IMR-90 (cell line): ENCODE measurements around the gene TSGA10. TPM values are rescaled to one million over a fixed set of nuclear protein-coding genes. Genes with fewer than 3 reads are reported as not detected.

ENCODE experiments used
- ATAC-seq: fragments of 200-7000 bp; cut with Tn5 transposase; 2 replicates; pipeline ENCODE4 v1.9.1; 2020; ENCODE audit warnings: low read depth, mild to moderate bottlenecking, moderate library complexity
- BruUV-seq: library from RNA; stranded (reverse); fragments of 400-500 nt; replicated peaks from 2 replicates; lab custom pipeline; 2021; lab: Mats Ljungman, UMichigan
- CTCF ChIA-PET: fragments of 300-600 bp; formaldehyde crosslinking; extraction: SDS; loops from one replicate; lab custom pipeline; 2021; ENCODE audit warnings: antibody characterized with exemption; lab: Yijun Ruan, JAX
- POLR2A ChIA-PET: fragments of 300-600 bp; sonication (Branson Sonifier 250); formaldehyde crosslinking; loops from one replicate; lab custom pipeline; 2022; ENCODE audit warnings: antibody characterized with exemption; ENCODE audit not compliant: unreplicated experiment; lab: Charles Lee
- DNase-seq: peaks from one replicate; pipeline ENCODE4 v3.0.0; 2013
- H2AFZ ChIP-seq: replicated peaks from 2 replicates; pipeline ENCODE3; 2013; ENCODE audit warnings: low read length, mild to moderate bottlenecking; ENCODE audit not compliant: poor library complexity
- H2AK5ac ChIP-seq: 2 replicates; pipeline ENCODE4 v1.6.1; 2013; ENCODE audit warnings: low read depth, low read length, inconsistent platforms
- H2AK9ac ChIP-seq: replicated peaks from 2 replicates; pipeline ENCODE3; 2013; ENCODE audit warnings: mild to moderate bottlenecking, low read depth, low read length, moderate library complexity; ENCODE audit not compliant: poor library complexity
- H2BK120ac ChIP-seq: 2 replicates; pipeline ENCODE4 v1.6.1; 2013; ENCODE audit warnings: low read depth, low read length, inconsistent platforms
- H2BK15ac ChIP-seq: 3 replicates; pipeline ENCODE4 v1.6.1; 2013; ENCODE audit warnings: low read depth, low read length, inconsistent platforms
- H2BK20ac ChIP-seq: 2 replicates; pipeline ENCODE4 v1.6.1; 2013; ENCODE audit warnings: low read depth, mild to moderate bottlenecking, inconsistent platforms, low read length, moderate library complexity
- H2BK5ac ChIP-seq: 2 replicates; pipeline ENCODE4 v1.6.1; 2013; ENCODE audit warnings: mild to moderate bottlenecking, low read depth, low read length, inconsistent platforms; ENCODE audit not compliant: poor library complexity, severe bottlenecking
- H3K14ac ChIP-seq: replicated peaks from 2 replicates; pipeline ENCODE4 v1.6.1; 2013; ENCODE audit warnings: low read depth, low read length, inconsistent platforms
- H3K18ac ChIP-seq: 2 replicates; pipeline ENCODE4 v1.6.1; 2013; ENCODE audit warnings: low read depth, low read length, control low read depth
- H3K23ac ChIP-seq: 2 replicates; pipeline ENCODE4 v1.6.1; 2013; ENCODE audit warnings: low read depth, low read length, inconsistent platforms
- H3K27ac ChIP-seq: 2 replicates; pipeline ENCODE4 v1.5.1; 2013; ENCODE audit warnings: mild to moderate bottlenecking, control low read depth, low read length; ENCODE audit not compliant: insufficient read depth
- H3K27me3 ChIP-seq: 2 replicates; pipeline ENCODE4 v1.6.1; 2013; ENCODE audit warnings: low read length; ENCODE audit not compliant: control insufficient read depth, insufficient read depth
- H3K36me3 ChIP-seq: 2 replicates; pipeline ENCODE4 v1.6.1; 2013; ENCODE audit warnings: low read length, mixed read lengths; ENCODE audit not compliant: control insufficient read depth, insufficient read depth
- H3K4ac ChIP-seq: 2 replicates; pipeline ENCODE4 v1.6.1; 2013; ENCODE audit warnings: low read depth, low read length, inconsistent platforms
- H3K4me1 ChIP-seq: 2 replicates; pipeline ENCODE4 v1.6.1; 2013; ENCODE audit warnings: low read length, mixed read lengths; ENCODE audit not compliant: control insufficient read depth, insufficient read depth
- H3K4me2 ChIP-seq: 2 replicates; pipeline ENCODE4 v1.6.1; 2013; ENCODE audit warnings: low read depth, mild to moderate bottlenecking, control low read depth, low read length, moderate library complexity
- H3K4me3 ChIP-seq: 2 replicates; pipeline ENCODE4 v1.5.1; 2013; ENCODE audit warnings: low read depth, mild to moderate bottlenecking, control low read depth, low read length, moderate library complexity; ENCODE audit not compliant: insufficient read depth
- H3K56ac ChIP-seq: 2 replicates; pipeline ENCODE4 v1.6.1; 2013; ENCODE audit warnings: low read length, inconsistent platforms; ENCODE audit not compliant: insufficient read depth; ENCODE audit errors: extremely low read depth
- H3K79me1 ChIP-seq, 2 experiments: 2 replicates each; pipeline ENCODE4 v1.6.1; 2013; ENCODE audit warnings: low read length in 2 of 2, inconsistent platforms in 1 of 2, low read depth in 1 of 2
- H3K9ac ChIP-seq: 2 replicates; pipeline ENCODE4 v1.6.1; 2013; ENCODE audit warnings: low read depth, low read length, control low read depth
- H3K9me1 ChIP-seq: 2 replicates; pipeline ENCODE4 v1.6.1; 2013; ENCODE audit warnings: low read length, inconsistent platforms; ENCODE audit not compliant: insufficient read depth
- H3K9me3 ChIP-seq: 2 replicates; pipeline ENCODE4 v1.6.1; 2013; ENCODE audit warnings: low read length; ENCODE audit not compliant: control insufficient read depth, insufficient read depth
- H4K20me1 ChIP-seq: 2 replicates; pipeline ENCODE4 v1.6.1; 2013; ENCODE audit warnings: low read length, inconsistent platforms; ENCODE audit not compliant: insufficient read depth
- H4K5ac ChIP-seq: 2 replicates; pipeline ENCODE4 v1.6.1; 2013; ENCODE audit warnings: mild to moderate bottlenecking, low read depth, low read length, control low read depth
- H4K8ac ChIP-seq, 2 experiments: 2 replicates each; pipeline ENCODE4 v1.6.1; 2013; ENCODE audit warnings: low read depth in 2 of 2, low read length in 2 of 2, control low read depth in 1 of 2, inconsistent platforms in 1 of 2
- H4K91ac ChIP-seq: 2 replicates; pipeline ENCODE4 v1.6.1; 2013; ENCODE audit warnings: low read depth, low read length, inconsistent platforms; ENCODE audit not compliant: insufficient read depth
- BHLHE40 ChIP-seq: fragments of 150-350 bp; IDR thresholded peaks from 2 replicates; pipeline ENCODE4 v1.6.1; 2016; ENCODE audit warnings: mild to moderate bottlenecking, low read depth, low read length
- CEBPB ChIP-seq: IDR thresholded peaks from 2 replicates; pipeline ENCODE4 v1.6.1; 2012; ENCODE audit warnings: low read depth, low read length, improper control_type of control experiment
- CHD1 ChIP-seq: IDR thresholded peaks from 2 replicates; pipeline ENCODE4 v1.6.1; 2012; ENCODE audit warnings: low read depth, low read length, improper control_type of control experiment
- FOS ChIP-seq: fragments of 150-350 bp; IDR thresholded peaks from 2 replicates; pipeline ENCODE4 v1.6.1; 2016; ENCODE audit warnings: low read depth, low read length
- MAFK ChIP-seq: IDR thresholded peaks from 2 replicates; pipeline ENCODE4 v1.6.1; 2012; ENCODE audit warnings: low read depth, low read length, improper control_type of control experiment
- MAZ ChIP-seq: IDR thresholded peaks from 2 replicates; pipeline ENCODE4 v1.6.1; 2012; ENCODE audit warnings: low read depth, mild to moderate bottlenecking, low read length, improper control_type of control experiment, moderate library complexity, borderline replicate concordance
- MXI1 ChIP-seq: IDR thresholded peaks from 2 replicates; pipeline ENCODE4 v1.6.1; 2012; ENCODE audit warnings: low read depth, mild to moderate bottlenecking, low read length, moderate library complexity, borderline replicate concordance
- NFE2L2 ChIP-seq: fragments of 150-350 bp; IDR thresholded peaks from 2 replicates; pipeline ENCODE4 v1.6.1; 2016; ENCODE audit warnings: low read depth, mild to moderate bottlenecking, low read length
- POLR2A ChIP-seq: IDR thresholded peaks from 2 replicates; pipeline ENCODE4 v1.6.1; 2012; ENCODE audit warnings: mild to moderate bottlenecking, low read depth, low read length
- RAD21 ChIP-seq: IDR thresholded peaks from 2 replicates; pipeline ENCODE4 v1.6.1; 2012; ENCODE audit warnings: low read length, improper control_type of control experiment
- RCOR1 ChIP-seq: IDR thresholded peaks from 2 replicates; pipeline ENCODE4 v1.6.1; 2012; ENCODE audit warnings: mild to moderate bottlenecking, low read length, improper control_type of control experiment; ENCODE audit not compliant: insufficient replicate concordance
- RFX5 ChIP-seq: IDR thresholded peaks from 2 replicates; pipeline ENCODE4 v1.8.0; 2012; ENCODE audit warnings: low read depth, mild to moderate bottlenecking, low read length, moderate library complexity
- SMC3 ChIP-seq: fragments of 150-350 bp; IDR thresholded peaks from 2 replicates; pipeline ENCODE4 v1.6.1; 2016; ENCODE audit warnings: low read depth, mild to moderate bottlenecking, antibody characterized with exemption, low read length, moderate library complexity
- USF2 ChIP-seq: fragments of 150-350 bp; IDR thresholded peaks from 2 replicates; pipeline ENCODE4 v1.6.1; 2017; ENCODE audit warnings: mild to moderate bottlenecking, antibody characterized with exemption, low read length, low read depth
- WGBS, 2 experiments: methylation state at CpG; one replicate each; pipeline versions ENCODE4 v1.1.5 to v1.1.7; 2013; ENCODE audit warnings: missing lambda C conversion rate in 2 of 2; ENCODE audit not compliant: insufficient read length in 1 of 2; ENCODE audit errors: extremely low coverage in 2 of 2; 5-methylcytosine and 5-hydroxymethylcytosine counted together
- dilution Hi-C: fragments of 300-500 bp; cut with HindIII; formaldehyde crosslinking; loops from one replicate; pipeline ENCODE4 v1.14.3; 2018; ENCODE audit warnings: low sequenced_read_pairs; ENCODE audit not compliant: unreplicated experiment
- in situ Hi-C: fragments of 300-500 bp; cut with MboI; formaldehyde crosslinking; loops from 3 replicates; pipeline ENCODE4 v1.14.3; 2019; ENCODE audit warnings: low sequenced_read_pairs, inconsistent platforms, mixed read lengths
- intact Hi-C: fragments of 100-400 bp; cut with micrococcal nuclease; formaldehyde crosslinking; loops from 2 replicates; pipeline ENCODE4 v1.10.0; 2022
- polyA plus RNA-seq, 3 experiments: library from polyadenylated mRNA; depleted of rRNA; stranded (reverse); fragments of >200 nt; gene quantifications; 2 replicates each; pipeline ENCODE4 v1.2.3, GENCODE V29; 2012; ENCODE audit warnings: low replicate concordance in 1 of 3
- total RNA-seq: library from RNA; depleted of rRNA; stranded (reverse); fragments of >200 nt; gene quantifications from 2 replicates; pipeline ENCODE4 v1.2.3, GENCODE V29; 2012
- TF ChIP-seq, protein P1 (sequence below): fragments of 150-350 bp; IDR thresholded peaks from 2 replicates; pipeline ENCODE4 v1.6.1; 2016; ENCODE audit warnings: low read depth, mild to moderate bottlenecking, low read length, moderate library complexity, borderline replicate concordance
- TF ChIP-seq, protein P2 (sequence below): conservative IDR thresholded peaks from 2 replicates; pipeline ENCODE4 v1.5.1; 2012; ENCODE audit warnings: mild to moderate bottlenecking, low read depth, low read length, improper control_type of control experiment

Gene TSGA10
- total and polyA plus RNA-seq, 2 of the 4 experiments (the other 2 are of a cell fraction), result 0.32 to 0.54 TPM

- Histone ChIP-seq H2AK9ac (no peak overlapping the region), H3K18ac (no peak overlapping the region), H2BK5ac (no peak overlapping the region), H3K23ac (no peak overlapping the region), H2AFZ (no peak overlapping the region), H3K79me1 (no peaks in the 10 kb centered on the region), H3K4me1 (no peaks in the 10 kb centered on the region), H4K91ac (no peak overlapping the region), H3K4ac (no peak overlapping the region), H3K36me3 (no peaks in the 10 kb centered on the region), H3K9me1 (no peaks in the 10 kb centered on the region), H3K56ac (no peak overlapping the region), H3K27me3 (no peaks in the 10 kb centered on the region), H3K4me3 (no peak overlapping the region), H4K20me1 (no peaks in the 10 kb centered on the region), H2AK5ac (no peak overlapping the region), H2BK120ac (no peak overlapping the region), H3K27ac (no peak overlapping the region), H2BK15ac (no peak overlapping the region), H3K4me2 (no peak overlapping the region), H3K14ac (no peak overlapping the region), H3K9ac (no peak overlapping the region), H3K9me3 (no peaks in the 10 kb centered on the region), H4K5ac (no peak overlapping the region), H4K8ac (no peak overlapping the region), H2BK20ac (no peak overlapping the region)
- ATAC-seq, result no peak
- ChIA-PET CTCF (no interaction called here), POLR2A (no interaction called here)
- TF ChIP-seq NFE2L2 (no peak), USF2 (no peak), CHD1 (no peak), RFX5 (no peak), RAD21 (no peak), RCOR1 (no peak), MAZ (no peak), POLR2A (no peak), MAFK (no peak), CEBPB (no peak), FOS (no peak), SMC3 (no peak), BHLHE40 (no peak), MXI1 (no peak)
- TF ChIP-seq, protein P1, sequence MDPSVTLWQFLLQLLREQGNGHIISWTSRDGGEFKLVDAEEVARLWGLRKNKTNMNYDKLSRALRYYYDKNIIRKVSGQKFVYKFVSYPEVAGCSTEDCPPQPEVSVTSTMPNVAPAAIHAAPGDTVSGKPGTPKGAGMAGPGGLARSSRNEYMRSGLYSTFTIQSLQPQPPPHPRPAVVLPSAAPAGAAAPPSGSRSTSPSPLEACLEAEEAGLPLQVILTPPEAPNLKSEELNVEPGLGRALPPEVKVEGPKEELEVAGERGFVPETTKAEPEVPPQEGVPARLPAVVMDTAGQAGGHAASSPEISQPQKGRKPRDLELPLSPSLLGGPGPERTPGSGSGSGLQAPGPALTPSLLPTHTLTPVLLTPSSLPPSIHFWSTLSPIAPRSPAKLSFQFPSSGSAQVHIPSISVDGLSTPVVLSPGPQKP, result no peak
- TF ChIP-seq, protein P2, sequence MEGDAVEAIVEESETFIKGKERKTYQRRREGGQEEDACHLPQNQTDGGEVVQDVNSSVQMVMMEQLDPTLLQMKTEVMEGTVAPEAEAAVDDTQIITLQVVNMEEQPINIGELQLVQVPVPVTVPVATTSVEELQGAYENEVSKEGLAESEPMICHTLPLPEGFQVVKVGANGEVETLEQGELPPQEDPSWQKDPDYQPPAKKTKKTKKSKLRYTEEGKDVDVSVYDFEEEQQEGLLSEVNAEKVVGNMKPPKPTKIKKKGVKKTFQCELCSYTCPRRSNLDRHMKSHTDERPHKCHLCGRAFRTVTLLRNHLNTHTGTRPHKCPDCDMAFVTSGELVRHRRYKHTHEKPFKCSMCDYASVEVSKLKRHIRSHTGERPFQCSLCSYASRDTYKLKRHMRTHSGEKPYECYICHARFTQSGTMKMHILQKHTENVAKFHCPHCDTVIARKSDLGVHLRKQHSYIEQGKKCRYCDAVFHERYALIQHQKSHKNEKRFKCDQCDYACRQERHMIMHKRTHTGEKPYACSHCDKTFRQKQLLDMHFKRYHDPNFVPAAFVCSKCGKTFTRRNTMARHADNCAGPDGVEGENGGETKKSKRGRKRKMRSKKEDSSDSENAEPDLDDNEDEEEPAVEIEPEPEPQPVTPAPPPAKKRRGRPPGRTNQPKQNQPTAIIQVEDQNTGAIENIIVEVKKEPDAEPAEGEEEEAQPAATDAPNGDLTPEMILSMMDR, result no peak
- WGBS, 2 experiments, result 78% methylated on average over 5 of the region's 10 CpGs; no CpG with 5 or more reads in 1 of the 2 experiments
- intact Hi-C loops, result no loop called here
- DNase-seq, result no peak
- in situ Hi-C loops, result no loop called here
- no TSS peak for BruUV-seq
- dilution Hi-C loops, result no loop called here
Observed at GRCh38 chr2:99000708-99001107, 154.0 kb downstream of the TSGA10 start.
